Central memory CD8-positive, alpha-beta T cell (primary cell): ENCODE results near the gene ASB16.

ENCODE experiments used
- ATAC-seq: fragments of 150-1000 bp; cut with Tn5 transposase; replicated peaks from 2 replicates; pipeline ENCODE4 v1.10.0; 2022; ENCODE audit warnings: mild to moderate bottlenecking, moderate FRiP score, moderate number of reproducible peaks; ENCODE audit not compliant: poor library complexity, severe bottlenecking; ENCODE audit errors: extremely low read depth
- DNase-seq, 2 donors: peaks; one replicate each; pipeline ENCODE4 v3.0.0; 2021; ENCODE audit warnings: low spot score in 2 of 2
- H3K27ac Mint-ChIP-seq: one replicate; pipeline ENCODE4 v1.8.0; 2022; ENCODE audit warnings: low read depth, mild to moderate bottlenecking, moderate library complexity, mixed read lengths
- H3K27me3 Mint-ChIP-seq: one replicate; pipeline ENCODE4 v1.8.0; 2022; ENCODE audit warnings: mixed read lengths
- H3K36me3 Mint-ChIP-seq: one replicate; pipeline ENCODE4 v1.8.0; 2022; ENCODE audit warnings: mild to moderate bottlenecking, moderate library complexity, mixed read lengths; ENCODE audit not compliant: insufficient read depth
- H3K4me1 Mint-ChIP-seq: one replicate; pipeline ENCODE4 v1.8.0; 2022; ENCODE audit warnings: mixed read lengths
- H3K4me3 Mint-ChIP-seq: one replicate; pipeline ENCODE4 v1.8.0; 2022; ENCODE audit warnings: mild to moderate bottlenecking, moderate library complexity, mixed read lengths
- H3K9me3 Mint-ChIP-seq: one replicate; pipeline ENCODE4 v1.8.0; 2022; ENCODE audit warnings: mixed read lengths

Gene ASB16

GRCh38 chr17:44186307-44187130, 16.0 kb downstream of the ASB16 start, which contains the start of gene TMUB2:
TSS of gene TMUB2 (plus strand) at chr17:44186972. CDS start at chr17:44187709, 737 bp downstream.
- DNase-seq (peak; percentile 99), ATAC-seq (peak; percentile 86)
- Mint-ChIP-seq H3K27ac (peak within 1 kb of the TSS; percentile 97), H3K4me3 (peak within 1 kb of the TSS; percentile 100), H3K27me3 (no peaks in the 10 kb centered on the region), H3K4me1 (peaks cover 50% of the 10 kb centered on the region), H3K36me3 (peaks cover 29% of the 10 kb centered on the region), H3K9me3 (no peaks in the 10 kb centered on the region)

DNA sequence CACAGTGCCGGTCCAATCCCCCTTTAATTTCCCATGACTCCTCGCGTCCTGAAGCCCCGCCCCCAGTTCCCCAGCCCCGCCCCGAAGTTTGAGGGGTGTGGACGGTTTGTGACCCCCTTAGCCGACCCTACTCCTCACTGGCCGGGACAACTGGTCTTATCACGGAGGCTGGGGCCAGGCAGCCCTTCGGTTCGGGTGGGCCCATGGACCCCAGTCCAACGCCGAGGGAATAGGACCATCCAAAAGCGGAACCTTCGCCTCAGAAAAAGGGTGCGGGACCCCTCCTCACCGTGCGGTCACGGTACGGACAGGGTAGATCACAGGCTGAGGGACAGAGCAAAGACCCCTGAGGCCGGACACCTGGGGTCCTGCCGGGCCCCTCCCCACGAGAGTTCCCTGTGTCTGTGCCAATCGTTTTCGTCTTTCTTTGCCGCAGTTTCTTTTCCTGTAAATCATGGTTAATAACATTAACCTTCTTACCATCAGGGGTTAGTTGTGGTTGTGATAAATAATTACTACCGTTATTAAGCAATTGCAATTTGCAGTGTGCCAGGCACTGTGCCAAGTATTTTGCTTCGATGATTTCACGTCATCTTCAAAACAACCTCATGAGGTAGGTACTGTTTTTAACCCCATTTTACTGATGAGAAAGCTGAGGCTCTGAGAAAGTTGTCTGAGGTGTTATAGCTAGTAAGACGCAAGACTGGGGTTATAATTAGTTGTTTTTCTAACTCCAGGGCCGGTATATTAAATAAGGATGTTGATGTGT, 16.8 kb downstream of the ASB16 start:
- H3K36me3 Mint-ChIP-seq = peaks cover 22% of the 10 kb centered on the region
- peak in 1 of 2 donors; percentile 40 for DNase-seq
- H3K9me3 Mint-ChIP-seq = no peaks in the 10 kb centered on the region
- ATAC-seq = peak; percentile 56
- peak overlapping the region; percentile 97 for H3K27ac Mint-ChIP-seq
- H3K27me3 Mint-ChIP-seq = no peaks in the 10 kb centered on the region
- peaks cover 44% of the 10 kb centered on the region for H3K4me1 Mint-ChIP-seq
- H3K4me3 Mint-ChIP-seq = peak overlapping the region; percentile 100

GRCh38 chr17:44188576-44189403, 18.3 kb downstream of the ASB16 start:
- Mint-ChIP-seq H3K36me3 (peaks cover 28% of the 10 kb centered on the region), H3K27ac (no peak overlapping the region), H3K9me3 (no peaks in the 10 kb centered on the region), H3K4me3 (no peak overlapping the region), H3K27me3 (no peaks in the 10 kb centered on the region), H3K4me1 (peaks cover 44% of the 10 kb centered on the region)
- DNase-seq (no peak), ATAC-seq (no peak)

- Mint-ChIP-seq H3K9me3 (no peaks in the 10 kb centered on the region), H3K4me3 (peak overlapping the region; percentile 47), H3K27ac (peak overlapping the region; percentile 32), H3K4me1 (peaks cover 30% of the 10 kb centered on the region), H3K27me3 (no peaks in the 10 kb centered on the region), H3K36me3 (peaks cover 38% of the 10 kb centered on the region)
- DNase-seq = no peak
- no peak for ATAC-seq
Measured at GRCh38 chr17:44190481-44190880, 20.0 kb downstream of the ASB16 start.

GRCh38 chr17:44191369-44191768, 20.9 kb downstream of the ASB16 start:
- Mint-ChIP-seq H3K4me1 (peaks cover 28% of the 10 kb centered on the region), H3K9me3 (no peaks in the 10 kb centered on the region), H3K27ac (no peak overlapping the region), H3K36me3 (peaks cover 39% of the 10 kb centered on the region), H3K4me3 (no peak overlapping the region), H3K27me3 (no peaks in the 10 kb centered on the region)
- ATAC-seq (no peak), DNase-seq (no peak)

GRCh38 chr17:44191941-44192496, 21.5 kb downstream of the ASB16 start:
- H3K4me3 Mint-ChIP-seq = no peak overlapping the region
- ATAC-seq (no peak), DNase-seq (no peak)
- no peaks in the 10 kb centered on the region for H3K9me3 Mint-ChIP-seq
- no peaks in the 10 kb centered on the region for H3K27me3 Mint-ChIP-seq
- H3K36me3 Mint-ChIP-seq = peaks cover 33% of the 10 kb centered on the region
- no peak overlapping the region for H3K27ac Mint-ChIP-seq
- peaks cover 32% of the 10 kb centered on the region for H3K4me1 Mint-ChIP-seq

- ATAC-seq (no peak), DNase-seq (no peak)
- Mint-ChIP-seq H3K4me3 (no peak overlapping the region), H3K4me1 (peaks cover 33% of the 10 kb centered on the region), H3K9me3 (no peaks in the 10 kb centered on the region), H3K27me3 (no peaks in the 10 kb centered on the region), H3K36me3 (peaks cover 32% of the 10 kb centered on the region), H3K27ac (no peak overlapping the region)
Measured at GRCh38 chr17:44192750-44193149, 22.2 kb downstream of the ASB16 start.

- DNase-seq (no peak), ATAC-seq (no peak)
- H3K4me1 Mint-ChIP-seq = peaks cover 33% of the 10 kb centered on the region
- H3K27ac Mint-ChIP-seq = no peak overlapping the region
- H3K4me3 Mint-ChIP-seq = no peak overlapping the region
- H3K27me3 Mint-ChIP-seq = no peaks in the 10 kb centered on the region
- no peaks in the 10 kb centered on the region for H3K9me3 Mint-ChIP-seq
- H3K36me3 Mint-ChIP-seq = peaks cover 36% of the 10 kb centered on the region
Measured at GRCh38 chr17:44193326-44194084, 23.0 kb downstream of the ASB16 start.

GRCh38 chr17:44197107-44197506, 26.6 kb downstream of the ASB16 start:
- Mint-ChIP-seq H3K36me3 (peaks cover 33% of the 10 kb centered on the region), H3K9me3 (no peaks in the 10 kb centered on the region), H3K27ac (no peak overlapping the region), H3K27me3 (no peaks in the 10 kb centered on the region), H3K4me1 (peaks cover 35% of the 10 kb centered on the region), H3K4me3 (peak overlapping the region; percentile 79)
- DNase-seq (no peak), ATAC-seq (no peak)

- H3K9me3 Mint-ChIP-seq = no peaks in the 10 kb centered on the region
- no peak for ATAC-seq
- peak overlapping the region; percentile 70 for H3K27ac Mint-ChIP-seq
- peaks cover 42% of the 10 kb centered on the region for H3K4me1 Mint-ChIP-seq
- no peak for DNase-seq
- peaks cover 28% of the 10 kb centered on the region for H3K36me3 Mint-ChIP-seq
- H3K4me3 Mint-ChIP-seq = peak overlapping the region; percentile 79
- H3K27me3 Mint-ChIP-seq = no peaks in the 10 kb centered on the region
Measured at GRCh38 chr17:44197980-44198720, 27.6 kb downstream of the ASB16 start.
